GM19025 (cell line): ENCODE data around the gene YAP1.
"Not testable (repeated sequence)": the region's sequence is repeated elsewhere in the genome, so short reads cannot be mapped to it uniquely, and the experiment has no call there.

Source experiments
- ATAC-seq: cut with Tn5 transposase; IDR thresholded peaks from one replicate; pipeline ENCODE4 v1.9.1; 2021; ENCODE audit warnings: mild to moderate bottlenecking, low read depth, moderate library complexity; ENCODE audit not compliant: unreplicated experiment

Gene YAP1

DNA sequence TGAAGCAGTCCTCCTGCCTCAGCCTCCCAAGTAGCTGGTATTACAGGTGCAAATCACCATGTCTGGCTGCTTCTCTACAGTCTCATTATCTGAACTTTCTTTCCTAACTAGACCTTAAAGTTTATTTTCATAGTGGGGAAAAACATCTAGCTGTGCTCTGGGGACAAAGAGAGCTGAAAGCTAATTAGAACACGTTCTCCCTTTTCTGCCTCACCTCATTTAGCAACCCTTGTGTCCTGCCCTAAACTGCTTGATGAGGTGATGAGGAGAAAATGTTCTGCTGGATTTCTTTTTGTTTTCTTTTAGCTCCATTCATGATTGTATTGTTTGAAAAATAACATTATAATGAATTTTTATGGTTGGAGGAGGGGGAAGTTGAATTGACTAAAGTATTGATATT lies 84.7 kb downstream of the YAP1 start:
- no peak for ATAC-seq

- ATAC-seq = no peak
Measured at GRCh38 chr11:102196351-102196750, 86.1 kb downstream of the YAP1 start.

GRCh38 chr11:102196816-102197215 lies 86.6 kb downstream of the YAP1 start:
- ATAC-seq = no peak

DNA sequence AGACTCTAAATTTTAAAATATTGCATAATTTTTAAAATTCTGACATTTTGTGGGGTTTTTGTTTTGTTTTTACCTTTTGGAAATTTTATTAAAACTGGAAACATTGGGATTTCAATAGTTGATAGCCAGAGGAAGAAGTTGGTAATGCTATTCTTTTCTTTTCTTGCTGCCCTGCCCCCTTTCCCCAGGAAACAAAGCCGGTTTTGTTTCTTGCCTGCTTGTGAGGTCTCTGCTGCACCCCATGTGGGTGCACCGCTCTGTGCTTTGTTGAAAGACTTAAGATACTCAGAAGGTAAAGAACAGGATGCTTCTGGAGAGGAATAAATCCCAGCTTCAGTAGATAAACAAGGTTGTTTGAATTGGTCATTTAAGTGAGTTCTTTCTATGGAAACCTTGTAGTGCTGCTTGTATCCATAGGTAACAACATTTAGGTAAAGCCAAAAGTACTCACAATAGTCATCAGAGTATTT lies 87.5 kb downstream of the YAP1 start:
- no peak for ATAC-seq

DNA sequence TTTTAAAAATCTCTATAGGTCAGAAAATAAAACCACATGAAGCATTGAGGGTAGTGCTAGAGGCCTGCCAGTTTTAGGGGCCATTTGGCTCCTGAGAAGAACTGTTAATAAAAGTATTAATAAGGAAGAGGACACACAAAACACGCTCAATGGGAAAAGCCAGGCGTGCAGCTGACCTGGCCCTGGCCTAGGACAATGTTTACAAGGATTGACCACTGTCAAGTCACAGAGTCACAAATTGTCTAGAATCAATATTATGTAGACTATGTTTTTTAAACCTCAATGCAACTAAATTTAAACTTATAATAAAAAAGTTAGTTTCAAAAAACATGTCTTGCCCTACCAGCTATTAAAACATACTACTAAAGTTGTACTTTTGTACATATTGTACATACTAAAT lies 89.4 kb downstream of the YAP1 start:
- ATAC-seq = no peak

DNA sequence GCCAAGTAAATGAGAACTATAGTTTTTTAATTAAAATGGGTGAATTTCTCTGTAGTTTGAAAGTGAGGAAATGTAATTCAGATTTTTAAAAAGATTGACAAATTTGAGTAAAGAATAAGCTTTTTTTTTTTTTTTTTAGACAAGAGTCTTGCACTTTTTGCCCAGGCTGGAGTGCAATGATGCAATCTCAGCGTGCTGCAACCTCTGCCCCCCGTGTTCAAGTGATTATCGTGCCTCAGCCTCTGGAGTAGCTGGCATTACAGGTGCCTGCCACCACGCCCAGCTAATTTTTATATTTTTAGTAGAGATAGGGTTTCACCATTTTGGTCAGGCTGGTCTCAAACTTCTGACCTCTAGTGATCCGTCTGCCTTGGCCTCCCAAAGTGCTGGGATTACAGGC lies 90.1 kb downstream of the YAP1 start:
- not testable (repeated sequence) for ATAC-seq

DNA sequence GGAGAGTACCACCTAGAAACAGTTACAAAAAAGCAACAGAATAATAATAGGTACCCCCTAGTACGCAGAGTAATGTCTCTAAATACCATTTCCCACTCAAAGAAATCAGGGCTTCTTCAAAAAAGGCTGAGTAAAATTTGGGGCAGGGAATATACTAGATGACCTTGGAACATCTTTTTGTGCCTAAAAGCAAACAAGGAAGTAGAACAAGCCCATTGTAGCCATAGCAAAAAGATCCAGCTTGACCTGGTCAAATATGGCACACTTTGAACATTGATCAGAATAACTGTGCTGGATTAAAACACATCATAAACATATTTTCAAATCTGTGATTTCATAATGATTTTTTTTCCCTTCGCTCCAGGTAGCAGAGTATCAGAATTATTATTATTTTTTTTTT lies 91.5 kb downstream of the YAP1 start:
- ATAC-seq = no peak

- ATAC-seq = no peak
Measured at GRCh38 chr11:102202972-102203371, 92.7 kb downstream of the YAP1 start.

DNA sequence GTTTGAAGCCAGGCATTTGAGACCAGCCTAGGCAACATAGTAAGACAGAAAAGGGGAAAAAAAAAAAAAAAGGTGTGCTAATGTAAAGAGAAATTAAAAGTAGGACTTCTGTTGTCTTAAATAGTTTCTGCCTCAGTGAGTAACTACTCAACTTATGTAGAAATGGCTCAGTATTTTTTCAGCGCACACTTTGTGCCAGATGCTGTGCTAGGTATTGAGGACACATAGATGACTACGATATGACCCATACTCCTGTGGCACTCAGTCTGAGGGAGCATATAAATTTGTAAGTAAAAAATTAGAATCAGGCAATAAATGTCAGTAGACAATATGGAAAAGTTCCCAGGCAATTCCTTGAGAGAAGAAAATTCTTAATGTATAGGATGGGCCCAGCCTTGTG lies 93.9 kb downstream of the YAP1 start:
- no peak for ATAC-seq

GRCh38 chr11:102205805-102206204 lies 95.6 kb downstream of the YAP1 start:
- ATAC-seq = no peak

GRCh38 chr11:102208835-102209234 lies 98.6 kb downstream of the YAP1 start:
- no peak for ATAC-seq

GRCh38 chr11:102214623-102215022 lies 104.4 kb downstream of the YAP1 start:
- no peak for ATAC-seq

- ATAC-seq = no peak
Measured at GRCh38 chr11:102216433-102217075, 106.3 kb downstream of the YAP1 start.

GRCh38 chr11:102220728-102221467 lies 110.7 kb downstream of the YAP1 start:
- ATAC-seq = no peak

GRCh38 chr11:102223859-102224258 lies 113.6 kb downstream of the YAP1 start:
- no peak for ATAC-seq

DNA sequence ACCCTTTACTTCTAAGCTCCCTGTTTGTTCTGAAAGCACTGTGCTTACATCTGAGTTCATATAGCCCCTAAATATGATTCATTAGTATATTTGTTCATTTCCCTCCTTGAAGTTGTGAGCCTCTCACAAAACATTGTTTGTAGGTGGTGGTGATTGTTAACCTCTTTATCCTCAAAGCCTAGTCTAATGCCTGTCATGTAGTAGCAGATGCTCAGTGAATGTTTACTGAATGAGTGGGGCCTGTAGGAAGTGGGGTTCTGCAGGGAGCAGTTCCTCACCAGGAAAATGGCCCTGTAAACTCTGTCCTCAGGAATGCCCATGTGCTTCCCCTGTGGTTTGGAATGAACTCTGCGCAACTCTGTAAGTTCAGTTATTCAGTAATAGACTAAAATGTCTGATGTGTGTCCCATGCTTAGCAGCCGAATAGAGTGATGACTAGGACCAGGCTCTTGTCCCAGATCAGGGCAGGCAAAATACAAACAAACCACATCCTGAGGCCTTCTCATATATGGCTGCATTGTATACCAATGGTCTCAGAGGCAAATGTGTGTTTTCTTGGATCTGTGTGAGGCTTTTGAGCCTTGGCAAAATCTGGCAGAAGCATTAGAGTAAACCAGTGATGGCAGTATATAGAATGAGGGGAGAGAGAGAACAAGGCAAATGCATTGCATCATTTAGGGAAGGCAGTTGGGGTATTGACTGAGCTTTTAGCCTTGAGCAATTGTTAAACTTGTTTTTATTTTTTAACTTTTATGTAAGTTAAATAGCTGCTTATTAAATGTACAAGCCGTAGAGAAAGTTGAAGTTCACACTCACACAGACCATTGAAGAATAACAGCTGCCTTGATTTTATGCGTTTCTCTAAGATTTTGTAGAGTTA lies 115.7 kb downstream of the YAP1 start:
- ATAC-seq = no peak

- ATAC-seq = no peak
Measured at GRCh38 chr11:102226702-102227490, 116.6 kb downstream of the YAP1 start.

DNA sequence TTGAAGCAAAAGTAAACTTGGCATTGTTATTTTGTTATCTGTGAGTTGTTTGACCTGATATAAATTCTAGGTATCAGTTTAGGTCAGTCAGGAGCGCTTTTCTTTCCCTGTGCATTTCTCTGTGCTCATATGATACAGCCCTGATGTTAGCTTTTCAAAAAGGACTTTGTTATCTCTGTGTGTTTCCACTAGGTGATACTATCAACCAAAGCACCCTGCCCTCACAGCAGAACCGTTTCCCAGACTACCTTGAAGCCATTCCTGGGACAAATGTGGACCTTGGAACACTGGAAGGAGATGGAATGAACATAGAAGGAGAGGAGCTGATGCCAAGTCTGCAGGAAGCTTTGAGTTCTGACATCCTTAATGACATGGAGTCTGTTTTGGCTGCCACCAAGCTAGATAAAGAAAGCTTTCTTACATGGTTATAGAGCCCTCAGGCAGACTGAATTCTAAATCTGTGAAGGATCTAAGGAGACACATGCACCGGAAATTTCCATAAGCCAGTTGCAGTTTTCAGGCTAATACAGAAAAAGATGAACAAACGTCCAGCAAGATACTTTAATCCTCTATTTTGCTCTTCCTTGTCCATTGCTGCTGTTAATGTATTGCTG lies 119.4 kb downstream of the YAP1 start:
- ATAC-seq = no peak

- no peak for ATAC-seq
Measured at GRCh38 chr11:102230186-102230585, 119.9 kb downstream of the YAP1 start.

DNA sequence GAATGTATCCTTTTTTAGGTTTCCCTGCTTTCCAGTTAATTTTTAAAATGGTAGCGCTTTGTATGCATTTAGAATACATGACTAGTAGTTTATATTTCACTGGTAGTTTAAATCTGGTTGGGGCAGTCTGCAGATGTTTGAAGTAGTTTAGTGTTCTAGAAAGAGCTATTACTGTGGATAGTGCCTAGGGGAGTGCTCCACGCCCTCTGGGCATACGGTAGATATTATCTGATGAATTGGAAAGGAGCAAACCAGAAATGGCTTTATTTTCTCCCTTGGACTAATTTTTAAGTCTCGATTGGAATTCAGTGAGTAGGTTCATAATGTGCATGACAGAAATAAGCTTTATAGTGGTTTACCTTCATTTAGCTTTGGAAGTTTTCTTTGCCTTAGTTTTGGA lies 120.7 kb downstream of the YAP1 start:
- no peak for ATAC-seq
